HG02870 (cell line): ENCODE results near the gene GXYLT1.
"Not testable (repeated sequence)": the region's sequence is repeated elsewhere in the genome, so short reads cannot be mapped to it uniquely, and the experiment has no call there.

Experiments used
- ATAC-seq: cut with Tn5 transposase; IDR thresholded peaks from one replicate; pipeline ENCODE4 v1.9.1; 2021; ENCODE audit warnings: mild to moderate bottlenecking, moderate library complexity; ENCODE audit not compliant: unreplicated experiment

GXYLT1 gene

GRCh38 chr12:42144408-42145196 lies at the start of gene GXYLT1:
Gene GXYLT1, minus strand, starts transcription at chr12:42144874. Its CDS starts 228 bp downstream, at chr12:42144646.
- peak; percentile 89 for ATAC-seq

- no peak for ATAC-seq
These were observed 48.0 kb upstream of the GXYLT1 start for GRCh38 chr12:42192686-42193085.

GRCh38 chr12:42192258-42192657 lies 47.6 kb upstream of the GXYLT1 start:
- no peak for ATAC-seq

GRCh38 chr12:42190376-42190775 lies 45.7 kb upstream of the GXYLT1 start:
- no peak for ATAC-seq

GRCh38 chr12:42188275-42188674 lies 43.6 kb upstream of the GXYLT1 start:
- ATAC-seq = not testable (repeated sequence)

GRCh38 chr12:42187799-42188198 lies 43.1 kb upstream of the GXYLT1 start:
- no peak for ATAC-seq

- ATAC-seq = no peak
These were observed 42.1 kb upstream of the GXYLT1 start for GRCh38 chr12:42186793-42187192.

- no peak for ATAC-seq
These were observed 37.7 kb upstream of the GXYLT1 start for GRCh38 chr12:42182394-42182793.

GRCh38 chr12:42180990-42181596 lies 36.4 kb upstream of the GXYLT1 start:
- no peak for ATAC-seq

GRCh38 chr12:42178101-42178500 lies 33.4 kb upstream of the GXYLT1 start:
- no peak for ATAC-seq

- ATAC-seq = no peak
These were observed 30.3 kb upstream of the GXYLT1 start for GRCh38 chr12:42174978-42175377.

GRCh38 chr12:42173961-42174521 lies 29.4 kb upstream of the GXYLT1 start:
- ATAC-seq = no peak

- ATAC-seq = no peak
These were observed 28.0 kb upstream of the GXYLT1 start for GRCh38 chr12:42172441-42173210.

GRCh38 chr12:42167711-42168110 lies 23.0 kb upstream of the GXYLT1 start:
- no peak for ATAC-seq

- no peak for ATAC-seq
These were observed 21.8 kb upstream of the GXYLT1 start for GRCh38 chr12:42166501-42166900.

- ATAC-seq = no peak
These were observed 19.2 kb upstream of the GXYLT1 start for GRCh38 chr12:42163913-42164312.

GRCh38 chr12:42162965-42163364 lies 18.3 kb upstream of the GXYLT1 start:
- no peak for ATAC-seq

- no peak for ATAC-seq
These were observed 17.5 kb upstream of the GXYLT1 start for GRCh38 chr12:42162193-42162592.

- ATAC-seq = no peak
These were observed 16.9 kb upstream of the GXYLT1 start for GRCh38 chr12:42161529-42161928.

- no peak for ATAC-seq
These were observed 11.6 kb upstream of the GXYLT1 start for GRCh38 chr12:42156232-42156631.

- no peak for ATAC-seq
These were observed 1.0 kb upstream of the GXYLT1 start for GRCh38 chr12:42145552-42146215.
